NCI-H2029 treated with DMSO at 0.1 percent for 48 hours (cell line): ENCODE results near the gene SLC4A9.
"Not testable (repeated sequence)": the region's sequence is repeated elsewhere in the genome, so short reads cannot be mapped to it uniquely, and the experiment has no call there.

Experiments used
- DNase-seq: peaks from one replicate; lab custom pipeline; 2025; lab: John Stamatoyannopoulos, UW

SLC4A9 gene

GRCh38 chr5:140401362-140402257, 41.6 kb downstream of the SLC4A9 start, which contains the start of gene ANKHD1:
Gene ANKHD1 (plus strand): TSS chr5:140401833. CDS start chr5:140401968, 135 bp downstream.
- peak; percentile 98 for DNase-seq

- DNase-seq = no peak
Observed at GRCh38 chr5:140402258-140403074, 42.5 kb downstream of the SLC4A9 start.

- DNase-seq = no peak
Observed at GRCh38 chr5:140403613-140404012, 43.6 kb downstream of the SLC4A9 start.

- peak; percentile 27 for DNase-seq
Observed at GRCh38 chr5:140408750-140409241, 48.8 kb downstream of the SLC4A9 start.

GRCh38 chr5:140413230-140413629, 53.2 kb downstream of the SLC4A9 start:
- no peak for DNase-seq

GRCh38 chr5:140417235-140417634, 57.2 kb downstream of the SLC4A9 start:
- DNase-seq = no peak

- DNase-seq = no peak
Observed at GRCh38 chr5:140418862-140419520, 59.0 kb downstream of the SLC4A9 start.

- DNase-seq = no peak
Observed at GRCh38 chr5:140420226-140420570, 60.2 kb downstream of the SLC4A9 start.

GRCh38 chr5:140420665-140421361, 60.8 kb downstream of the SLC4A9 start:
- DNase-seq = no peak

GRCh38 chr5:140421375-140421774, 61.4 kb downstream of the SLC4A9 start:
- DNase-seq = not testable (repeated sequence)

GRCh38 chr5:140423609-140424008, 63.6 kb downstream of the SLC4A9 start:
- no peak for DNase-seq

- DNase-seq = no peak
Observed at GRCh38 chr5:140424135-140424534, 64.1 kb downstream of the SLC4A9 start.
